Fibroblast of mammary gland (primary cell): ENCODE measurements around the gene ARHGAP32.

ENCODE experiments used
- DNase-seq: peaks from one replicate; pipeline ENCODE4 v3.0.0-alpha.2; 2010; ENCODE audit warnings: low read depth
- H3K4me3 ChIP-seq: 2 replicates; pipeline ENCODE4 v1.5.1; 2011; ENCODE audit warnings: low read depth, mild to moderate bottlenecking, low read length, moderate library complexity; ENCODE audit not compliant: control insufficient read depth
- TF ChIP-seq, protein P1 (sequence below): conservative IDR thresholded peaks from 2 replicates; pipeline ENCODE4 v1.5.1; 2011; ENCODE audit warnings: low read depth, low read length, inconsistent platforms; ENCODE audit not compliant: control insufficient read depth, insufficient read depth

ARHGAP32 gene

GRCh38 chr11:128927683-128928336 is 264.3 kb downstream of the ARHGAP32 start:
- no peak overlapping the region for H3K4me3 ChIP-seq
- TF ChIP-seq, protein P1, sequence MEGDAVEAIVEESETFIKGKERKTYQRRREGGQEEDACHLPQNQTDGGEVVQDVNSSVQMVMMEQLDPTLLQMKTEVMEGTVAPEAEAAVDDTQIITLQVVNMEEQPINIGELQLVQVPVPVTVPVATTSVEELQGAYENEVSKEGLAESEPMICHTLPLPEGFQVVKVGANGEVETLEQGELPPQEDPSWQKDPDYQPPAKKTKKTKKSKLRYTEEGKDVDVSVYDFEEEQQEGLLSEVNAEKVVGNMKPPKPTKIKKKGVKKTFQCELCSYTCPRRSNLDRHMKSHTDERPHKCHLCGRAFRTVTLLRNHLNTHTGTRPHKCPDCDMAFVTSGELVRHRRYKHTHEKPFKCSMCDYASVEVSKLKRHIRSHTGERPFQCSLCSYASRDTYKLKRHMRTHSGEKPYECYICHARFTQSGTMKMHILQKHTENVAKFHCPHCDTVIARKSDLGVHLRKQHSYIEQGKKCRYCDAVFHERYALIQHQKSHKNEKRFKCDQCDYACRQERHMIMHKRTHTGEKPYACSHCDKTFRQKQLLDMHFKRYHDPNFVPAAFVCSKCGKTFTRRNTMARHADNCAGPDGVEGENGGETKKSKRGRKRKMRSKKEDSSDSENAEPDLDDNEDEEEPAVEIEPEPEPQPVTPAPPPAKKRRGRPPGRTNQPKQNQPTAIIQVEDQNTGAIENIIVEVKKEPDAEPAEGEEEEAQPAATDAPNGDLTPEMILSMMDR: no peak
- no peak for DNase-seq

- TF ChIP-seq, protein P1: no peak
- DNase-seq: no peak
- H3K4me3 ChIP-seq: no peak overlapping the region
These were observed 265.0 kb downstream of the ARHGAP32 start for GRCh38 chr11:128927108-128927461.

- TF ChIP-seq, protein P1: no peak
- no peak overlapping the region for H3K4me3 ChIP-seq
- no peak for DNase-seq
These were observed 265.6 kb downstream of the ARHGAP32 start for GRCh38 chr11:128926437-128927107.

DNA sequence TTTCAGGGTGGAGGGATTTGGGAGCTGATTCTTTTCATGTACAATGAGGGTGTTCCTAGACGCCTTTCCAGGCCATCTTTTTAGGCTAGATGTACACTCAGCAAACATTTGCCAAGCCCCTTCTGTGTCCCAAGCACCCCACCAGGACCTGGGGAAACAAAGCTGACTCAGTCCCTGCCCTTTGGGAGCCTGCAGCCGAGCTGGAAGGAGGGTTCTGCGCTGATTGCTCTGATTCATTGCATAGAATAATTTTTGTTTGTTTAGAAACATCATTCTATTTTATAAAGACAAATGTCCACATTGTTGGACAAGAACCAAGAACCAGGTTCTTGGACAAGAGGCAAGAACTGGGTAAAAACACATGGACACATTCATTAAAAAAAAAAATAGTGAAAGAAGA is 266.1 kb downstream of the ARHGAP32 start:
- H3K4me3 ChIP-seq: no peak overlapping the region
- no peak for DNase-seq
- TF ChIP-seq, protein P1: no peak

- H3K4me3 ChIP-seq: no peak overlapping the region
- TF ChIP-seq, protein P1: no peak
- no peak for DNase-seq
These were observed 266.9 kb downstream of the ARHGAP32 start for GRCh38 chr11:128925250-128925600.

DNA sequence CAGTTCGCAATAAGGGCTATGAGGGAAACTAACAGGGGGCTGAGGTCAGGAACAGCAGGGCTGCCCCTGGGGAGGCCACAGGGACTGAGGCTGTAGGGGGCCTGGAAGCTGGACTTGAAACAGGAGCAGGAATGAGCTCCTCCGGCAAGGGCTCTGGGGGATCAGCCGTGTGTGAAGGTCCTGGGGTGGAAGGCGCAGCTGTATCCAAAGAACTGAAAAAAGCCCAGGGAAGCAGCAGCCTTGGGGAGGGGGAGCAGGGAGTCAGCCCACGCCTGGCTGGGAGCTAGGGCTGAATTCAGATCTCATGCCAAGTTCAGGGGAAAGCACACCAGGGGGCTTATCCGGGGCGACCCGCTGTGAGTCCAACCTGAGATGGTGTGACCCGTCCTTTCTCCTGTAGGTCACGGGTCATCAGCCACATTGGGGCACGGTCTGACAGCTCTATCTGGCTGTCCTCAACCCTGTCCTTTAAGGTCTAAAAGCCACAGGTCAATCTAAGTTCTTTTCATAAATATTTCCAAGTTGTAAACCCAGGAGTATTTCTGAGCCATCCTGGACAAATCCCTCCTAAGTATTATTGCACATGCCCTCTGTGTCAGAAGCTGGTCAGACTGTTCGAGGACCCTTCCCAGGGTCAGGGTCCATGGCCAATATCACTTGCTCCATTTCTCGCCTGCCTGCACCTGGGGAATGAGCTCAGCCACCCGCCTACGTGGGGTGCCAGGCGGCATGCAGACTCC is 267.4 kb downstream of the ARHGAP32 start:
- no peak overlapping the region for H3K4me3 ChIP-seq
- no peak for DNase-seq
- TF ChIP-seq, protein P1: no peak
